HL-60/S4 treated with retinoic acid at 250 ng/mL for 4 days and 3 days (cell line): Measurements from ENCODE around the gene MBD4.
"Not testable (repeated sequence)": the region's sequence is repeated elsewhere in the genome, so short reads cannot be mapped to it uniquely, and the experiment has no call there.

Source experiments
- in situ Hi-C: fragments of 300-500 bp; cut with MboI; formaldehyde crosslinking; loops from 2 replicates; pipeline ENCODE4 v1.7.0; 2022; ENCODE audit warnings: low sequenced_read_pairs

MBD4 gene

DNA sequence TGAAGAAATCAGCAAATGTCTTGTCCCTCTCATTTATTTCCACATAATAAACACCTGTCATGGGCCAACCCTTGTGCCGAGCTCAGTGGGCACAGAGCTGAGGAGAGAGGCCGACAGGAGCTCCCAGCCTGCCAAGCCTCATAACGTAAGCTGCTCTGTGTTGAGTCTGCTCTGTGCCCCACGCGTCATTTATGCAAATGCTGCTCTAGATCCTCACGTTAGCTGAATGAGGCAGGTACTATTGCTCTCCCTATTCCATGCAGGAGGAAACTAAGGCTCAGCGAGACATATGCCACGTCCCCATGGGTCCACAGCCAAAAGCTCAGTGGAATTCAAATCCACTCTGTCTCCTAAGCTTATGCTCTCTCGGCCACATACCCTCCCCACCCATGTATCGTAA lies 52.8 kb downstream of the MBD4 start:
- in situ Hi-C loops, result no loop called here

DNA sequence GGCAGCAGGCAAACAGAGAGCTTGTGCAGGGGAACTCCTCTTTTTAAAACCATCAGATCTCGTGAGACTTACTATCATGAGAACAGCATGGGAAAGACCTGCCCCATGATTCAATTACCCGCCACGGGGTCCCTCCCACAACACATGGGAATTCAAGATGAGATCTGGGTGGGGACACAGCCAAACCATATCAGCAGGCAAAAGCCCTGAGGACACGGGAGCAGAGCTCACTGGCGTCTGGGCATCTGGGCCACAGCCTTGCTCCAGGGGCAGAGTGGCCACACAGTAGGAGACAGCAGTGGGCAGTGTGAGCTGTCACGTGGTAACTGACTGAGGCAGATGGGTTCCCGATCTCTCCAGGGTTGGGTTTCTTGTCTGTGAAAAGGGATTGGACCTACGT lies 54.2 kb downstream of the MBD4 start:
- in situ Hi-C loops, result not testable (repeated sequence)

DNA sequence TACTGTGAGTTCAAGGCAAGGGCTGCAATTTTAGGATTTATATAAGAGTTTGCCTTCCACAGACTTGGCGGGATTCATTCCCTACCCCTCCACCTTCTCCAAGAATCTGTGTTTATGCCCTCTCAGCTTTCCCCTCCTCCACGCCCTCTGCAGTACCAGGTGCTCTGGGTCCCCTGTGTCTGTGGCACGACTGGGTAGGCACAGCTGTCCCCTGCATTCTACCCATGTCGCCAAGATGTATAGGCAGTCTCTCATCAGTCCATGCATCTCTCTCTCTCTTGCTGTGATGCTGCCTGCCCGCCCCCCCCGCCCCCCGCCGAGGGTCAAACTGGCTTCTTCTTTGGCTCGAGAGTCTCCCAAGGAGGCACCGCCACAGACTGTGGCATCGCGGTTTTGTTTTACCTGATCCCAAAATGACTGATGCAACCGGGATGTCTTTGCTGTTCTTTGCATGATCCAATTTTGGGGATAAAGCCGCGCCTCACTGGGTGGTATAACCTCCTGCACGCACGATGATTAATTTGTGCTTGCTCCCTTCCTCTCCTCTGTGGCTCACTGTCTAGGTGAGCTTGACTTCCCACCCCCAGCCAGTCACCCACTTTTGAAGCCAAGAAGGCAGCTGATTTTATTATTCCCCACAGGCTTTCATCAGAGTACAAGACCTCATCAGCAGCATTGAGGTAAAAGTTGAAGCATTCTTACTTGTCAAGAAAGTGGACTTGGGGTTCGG lies 55.0 kb downstream of the MBD4 start:
- in situ Hi-C loops, result no loop called here

DNA sequence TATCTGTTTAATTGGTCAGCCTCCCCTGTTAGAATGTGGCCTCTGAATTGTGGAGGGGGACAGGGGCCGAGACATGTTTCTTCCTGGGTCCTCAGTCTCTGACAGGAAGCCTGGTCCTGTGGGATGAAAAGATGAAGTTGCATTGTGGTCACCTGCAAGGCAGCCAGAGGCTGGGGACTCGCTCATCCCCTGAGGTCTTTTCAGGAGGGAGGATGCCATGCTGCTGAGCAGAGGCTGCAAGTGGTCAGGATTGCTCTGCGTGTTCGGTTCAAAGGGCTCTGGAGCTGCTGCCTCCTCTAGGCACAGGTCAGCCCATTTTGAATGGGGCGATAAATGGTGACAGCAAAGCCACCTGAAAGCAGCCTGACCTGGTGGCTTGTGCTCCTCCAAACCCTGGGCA lies 55.6 kb downstream of the MBD4 start:
- in situ Hi-C loops, result not testable (repeated sequence)

DNA sequence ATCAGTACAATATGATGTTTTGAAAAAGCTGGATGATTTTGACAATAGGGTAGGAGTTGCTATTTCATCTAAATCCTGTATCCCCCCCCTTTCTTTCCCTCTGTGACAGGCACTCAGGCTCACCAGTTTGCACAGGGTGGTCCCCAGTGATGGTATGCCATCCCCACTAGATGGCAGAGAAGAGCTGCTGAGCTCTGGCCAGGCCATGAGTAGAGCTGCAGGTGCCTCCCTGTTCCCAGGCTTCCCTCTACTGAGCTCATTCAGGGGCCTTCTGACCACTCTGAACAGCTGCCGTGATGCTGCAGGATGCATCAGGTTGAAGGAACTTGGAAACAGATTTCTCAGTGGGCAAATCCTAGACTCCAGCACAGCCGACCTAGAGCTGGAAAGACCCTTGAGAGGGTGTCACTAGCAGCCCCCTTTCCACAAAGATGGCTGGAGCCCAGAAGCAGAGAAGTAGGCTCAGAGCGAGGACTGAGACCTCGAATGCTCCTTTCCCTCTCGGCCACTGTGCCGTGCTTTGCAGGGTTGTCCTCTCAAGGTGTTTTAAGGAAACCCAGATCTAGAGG lies 56.4 kb downstream of the MBD4 start:
- in situ Hi-C loops, result no loop called here

DNA sequence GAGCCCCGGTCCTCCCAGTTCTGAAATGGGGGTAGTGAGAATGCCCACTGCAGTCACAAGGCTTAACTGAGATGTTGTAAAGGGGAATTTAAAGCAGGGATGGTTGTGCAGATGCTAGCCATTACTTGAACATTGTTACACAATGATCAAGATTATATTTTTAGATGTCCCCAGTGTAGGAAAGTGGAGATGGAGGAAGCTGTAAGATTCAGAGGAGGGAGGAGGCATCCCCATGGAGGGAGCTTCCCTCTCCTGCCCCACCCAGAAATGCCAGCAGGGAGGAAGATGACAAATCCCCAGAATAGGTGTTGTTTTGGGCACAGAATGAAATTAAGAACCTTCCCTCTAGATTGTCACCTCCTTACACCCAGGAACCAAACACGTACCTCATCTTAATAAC lies 57.4 kb downstream of the MBD4 start:
- in situ Hi-C loops, result no loop called here
